Hepatocyte (in vitro differentiated cells): Measurements from ENCODE around the gene BARHL1.

Experiments used
- EZH2 ChIP-seq: fragments of 200-600 bp; sonication (generic); IDR thresholded peaks from 2 replicates; pipeline ENCODE4 v1.6.1; 2016; ENCODE audit warnings: antibody characterized with exemption, mild to moderate bottlenecking, borderline replicate concordance
- EZH2phosphoT487 ChIP-seq: fragments of 200-600 bp; sonication (generic); IDR thresholded peaks from one replicate; pipeline ENCODE4 v1.6.1; 2018; ENCODE audit warnings: antibody characterized with exemption, mild to moderate bottlenecking, low read depth, moderate library complexity; ENCODE audit not compliant: unreplicated experiment, severe bottlenecking
- TF ChIP-seq, protein P1 (sequence below): fragments of 200-600 bp; sonication (generic); IDR thresholded peaks from 2 replicates; pipeline ENCODE4 v1.5.1; 2016; ENCODE audit warnings: antibody characterized with exemption, mild to moderate bottlenecking; ENCODE audit not compliant: poor library complexity

DNA sequence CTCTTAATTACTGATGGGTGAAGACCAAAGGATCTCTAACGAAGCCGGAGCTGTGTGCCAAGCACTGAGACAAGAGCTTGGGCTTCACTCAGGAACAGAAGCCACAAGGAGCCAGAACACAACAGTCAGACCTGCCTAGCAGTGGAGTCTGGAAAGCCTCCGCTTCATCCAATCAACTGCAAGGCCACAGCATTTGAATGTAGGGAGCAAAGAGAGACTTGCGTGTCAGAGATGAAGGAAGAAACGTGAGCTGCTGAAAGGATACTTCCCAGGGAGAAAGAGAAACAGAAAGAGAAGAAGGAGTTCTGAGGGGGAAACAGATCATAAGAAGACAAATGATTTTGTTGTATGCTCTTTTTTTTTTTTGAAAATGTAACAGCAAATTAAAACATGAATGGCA is 43.9 kb downstream of the BARHL1 start:
- TF ChIP-seq EZH2phosphoT487, result no peak
- TF ChIP-seq, protein P1, sequence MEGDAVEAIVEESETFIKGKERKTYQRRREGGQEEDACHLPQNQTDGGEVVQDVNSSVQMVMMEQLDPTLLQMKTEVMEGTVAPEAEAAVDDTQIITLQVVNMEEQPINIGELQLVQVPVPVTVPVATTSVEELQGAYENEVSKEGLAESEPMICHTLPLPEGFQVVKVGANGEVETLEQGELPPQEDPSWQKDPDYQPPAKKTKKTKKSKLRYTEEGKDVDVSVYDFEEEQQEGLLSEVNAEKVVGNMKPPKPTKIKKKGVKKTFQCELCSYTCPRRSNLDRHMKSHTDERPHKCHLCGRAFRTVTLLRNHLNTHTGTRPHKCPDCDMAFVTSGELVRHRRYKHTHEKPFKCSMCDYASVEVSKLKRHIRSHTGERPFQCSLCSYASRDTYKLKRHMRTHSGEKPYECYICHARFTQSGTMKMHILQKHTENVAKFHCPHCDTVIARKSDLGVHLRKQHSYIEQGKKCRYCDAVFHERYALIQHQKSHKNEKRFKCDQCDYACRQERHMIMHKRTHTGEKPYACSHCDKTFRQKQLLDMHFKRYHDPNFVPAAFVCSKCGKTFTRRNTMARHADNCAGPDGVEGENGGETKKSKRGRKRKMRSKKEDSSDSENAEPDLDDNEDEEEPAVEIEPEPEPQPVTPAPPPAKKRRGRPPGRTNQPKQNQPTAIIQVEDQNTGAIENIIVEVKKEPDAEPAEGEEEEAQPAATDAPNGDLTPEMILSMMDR, result no peak
- TF ChIP-seq EZH2, result no peak
